LNCAP (cell line): ENCODE data around the gene HSF2.

Source experiments
- CTCF ChIP-seq: fragments of 450-650 bp; IDR thresholded peaks from 2 replicates; pipeline ENCODE4 v1.5.1; 2017; ENCODE audit warnings: mild to moderate bottlenecking

The HSF2 gene

GRCh38 chr6:122399348-122400120 lies at the start of gene HSF2:
Gene HSF2, plus strand, starts transcription at chr6:122399652. Its CDS starts 86 bp downstream, at chr6:122399738.
- no peak; the same call in 1 of the 2 replicates for TF ChIP-seq CTCF

GRCh38 chr6:122352981-122353664 lies 46.3 kb upstream of the HSF2 start:
- no peak for TF ChIP-seq CTCF

- TF ChIP-seq CTCF: no peak
Observed at GRCh38 chr6:122360809-122361208, 38.6 kb upstream of the HSF2 start.

GRCh38 chr6:122361314-122361979 lies 38.0 kb upstream of the HSF2 start:
- TF ChIP-seq CTCF: no peak

- no peak for TF ChIP-seq CTCF
Observed at GRCh38 chr6:122363769-122364483, 35.5 kb upstream of the HSF2 start.

GRCh38 chr6:122365775-122366403 lies 33.6 kb upstream of the HSF2 start:
- TF ChIP-seq CTCF: no peak

GRCh38 chr6:122367171-122367570 lies 32.3 kb upstream of the HSF2 start:
- no peak for TF ChIP-seq CTCF
